Caco-2 (cell line): ENCODE data around the gene YIF1B. TPM values are rescaled to one million over a fixed set of nuclear protein-coding genes. Genes with fewer than 3 reads are reported as not detected.
A peak's percentile ranks its signal among the peaks of the same experiment; 100 is the strongest.

ENCODE experiments used
- BruUV-seq: library from RNA; stranded (reverse); fragments of 400-500 nt; replicated peaks from 2 replicates; lab custom pipeline; 2021; lab: Mats Ljungman, UMichigan
- CTCF ChIA-PET: fragments of 300-600 bp; sonication (Branson Sonifier 250); formaldehyde crosslinking; loops from one replicate; lab custom pipeline; 2022; ENCODE audit warnings: antibody characterized with exemption; lab: Charles Lee
- POLR2A ChIA-PET: fragments of 300-600 bp; sonication (Branson Sonifier 250); formaldehyde crosslinking; loops from one replicate; lab custom pipeline; 2022; ENCODE audit warnings: antibody characterized with exemption; lab: Charles Lee
- DNase-seq, 2 experiments: peaks; one replicate each; pipeline versions ENCODE4 v3.0.0 to v3.0.0-alpha.2; 2020 to 2022
- H3K27me3 ChIP-seq: replicated peaks from 2 replicates; pipeline ENCODE4 v1.6.0; 2011; ENCODE audit warnings: low read length; ENCODE audit not compliant: control insufficient read depth, insufficient read depth
- H3K36me3 ChIP-seq: 2 replicates; pipeline ENCODE4 v1.5.1; 2011; ENCODE audit warnings: low read length; ENCODE audit not compliant: control insufficient read depth, insufficient read depth
- H3K4me1 ChIP-seq: fragments of 250-450 bp; sonication (Bioruptor Pico); 2 replicates; pipeline ENCODE4 v1.5.1; 2020; ENCODE audit warnings: mild to moderate bottlenecking
- H3K4me3 ChIP-seq: 2 replicates; pipeline ENCODE4 v1.5.1; 2011; ENCODE audit warnings: low read depth, mild to moderate bottlenecking, control low read depth, low read length
- H3K9me3 ChIP-seq: fragments of 250-450 bp; sonication (Bioruptor Pico); 2 replicates; pipeline ENCODE4 v1.5.1; 2020; ENCODE audit warnings: mild to moderate bottlenecking, moderate library complexity
- H3K27ac Mint-ChIP-seq: one replicate; pipeline ENCODE4 v1.8.0; 2022; ENCODE audit warnings: mixed read lengths; ENCODE audit not compliant: unreplicated experiment
- H3K27me3 Mint-ChIP-seq: one replicate; pipeline ENCODE4 v1.8.0; 2022; ENCODE audit warnings: mixed read lengths; ENCODE audit not compliant: insufficient read depth, unreplicated experiment
- H3K36me3 Mint-ChIP-seq: one replicate; pipeline ENCODE4 v1.8.0; 2022; ENCODE audit warnings: mild to moderate bottlenecking, mixed read lengths; ENCODE audit not compliant: insufficient read depth, unreplicated experiment
- H3K4me1 Mint-ChIP-seq: one replicate; pipeline ENCODE4 v1.8.0; 2022; ENCODE audit warnings: low read depth, mixed read lengths; ENCODE audit not compliant: unreplicated experiment
- H3K4me3 Mint-ChIP-seq: one replicate; pipeline ENCODE4 v1.8.0; 2022; ENCODE audit warnings: mild to moderate bottlenecking, moderate library complexity, mixed read lengths; ENCODE audit not compliant: unreplicated experiment
- H3K9me3 Mint-ChIP-seq: one replicate; pipeline ENCODE4 v1.8.0; 2022; ENCODE audit warnings: mixed read lengths; ENCODE audit not compliant: unreplicated experiment
- intact Hi-C: fragments of 100-400 bp; cut with micrococcal nuclease; formaldehyde crosslinking; loops from one replicate; pipeline ENCODE4 v1.10.0; 2022; ENCODE audit not compliant: unreplicated experiment
- total RNA-seq: library from RNA; stranded (reverse); gene quantifications from 2 replicates; pipeline ENCODE4 v1.2.3, GENCODE V29; 2022
- TF ChIP-seq, protein P1 (sequence below), 2 experiments: fragments of 200-600 bp in 1 of 2; IDR thresholded peaks; 1 replicate in 1 of 2; 2 replicates in 1 of 2; pipeline versions ENCODE4 v1.5.1 to v1.8.0; 2011 to 2022; ENCODE audit warnings: antibody characterized with exemption in 1 of 2, control low read depth in 1 of 2, inconsistent platforms in 1 of 2, low read depth in 1 of 2, low read length in 1 of 2, mild to moderate bottlenecking in 1 of 2, moderate library complexity in 1 of 2; ENCODE audit not compliant: insufficient read depth in 1 of 2, severe bottlenecking in 1 of 2, unreplicated experiment in 1 of 2

Gene YIF1B
- total RNA-seq, 1 experiment from 2014 or later: 66.7 TPM

DNA sequence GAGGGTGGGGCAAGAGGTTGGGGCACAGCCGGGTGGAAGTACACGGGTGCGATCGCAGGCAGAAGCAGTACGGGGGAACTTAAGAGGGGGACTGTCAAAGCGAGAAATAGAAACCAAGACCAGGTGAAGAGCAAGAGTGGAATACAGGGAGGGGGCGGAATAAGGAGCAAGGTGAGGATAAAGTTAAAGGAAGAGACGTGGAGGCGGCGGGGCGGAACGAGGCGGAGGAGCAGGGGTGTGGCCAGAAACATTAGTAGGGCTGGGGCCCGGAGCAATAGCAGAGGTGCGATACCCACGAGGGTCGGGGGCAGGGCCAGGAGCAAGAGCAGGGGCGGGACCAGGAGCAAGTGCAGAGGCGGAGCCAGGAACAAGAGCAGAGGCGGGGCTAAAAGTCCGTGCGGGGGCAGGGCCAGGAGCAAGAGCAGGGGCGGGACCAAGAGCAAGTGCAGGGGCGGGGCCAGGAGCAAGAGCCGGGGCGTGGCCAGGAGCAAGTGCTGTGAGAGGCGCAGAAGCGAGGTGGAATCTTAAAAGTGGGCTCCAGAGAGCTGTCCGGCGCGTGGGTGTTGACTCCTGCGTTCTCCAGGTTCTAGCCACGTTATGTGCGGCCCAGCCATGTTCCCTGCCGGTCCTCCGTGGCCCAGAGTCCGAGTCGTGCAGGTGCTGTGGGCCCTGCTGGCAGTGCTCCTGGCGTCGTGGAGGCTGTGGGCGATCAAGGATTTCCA is 21.1 kb upstream of the YIF1B start:
- CTCF ChIA-PET: interaction anchor here (0.9 to 1.2 kb wide), 4 partner anchors 17 to 66 kb away, joined by 3 to 9 read pairs (median 5); partner anchors contain the start of genes FAM98C, KCNK6 and PSMD8
- Mint-ChIP-seq H3K36me3 (peaks cover 15% of the 10 kb centered on the region), H3K4me3 (peak overlapping the region; percentile 93), H3K27me3 (no peaks in the 10 kb centered on the region), H3K9me3 (no peaks in the 10 kb centered on the region), H3K4me1 (peaks cover 7% of the 10 kb centered on the region), H3K27ac (peak overlapping the region; percentile 73)
- Histone ChIP-seq H3K4me3 (peak overlapping the region; percentile 93), H3K4me1 (peaks cover 21% of the 10 kb centered on the region), H3K9me3 (no peaks in the 10 kb centered on the region), H3K27me3 (no peaks in the 10 kb centered on the region), H3K36me3 (no peaks in the 10 kb centered on the region)
- POLR2A ChIA-PET: interaction anchor here (0.6 to 2.1 kb wide), 3 partner anchors 38 to 73 kb away, joined by 6 to 7 read pairs (median 7); partner anchors contain the start of genes PSMD8 and SPINT2
- TF ChIP-seq, protein P1, sequence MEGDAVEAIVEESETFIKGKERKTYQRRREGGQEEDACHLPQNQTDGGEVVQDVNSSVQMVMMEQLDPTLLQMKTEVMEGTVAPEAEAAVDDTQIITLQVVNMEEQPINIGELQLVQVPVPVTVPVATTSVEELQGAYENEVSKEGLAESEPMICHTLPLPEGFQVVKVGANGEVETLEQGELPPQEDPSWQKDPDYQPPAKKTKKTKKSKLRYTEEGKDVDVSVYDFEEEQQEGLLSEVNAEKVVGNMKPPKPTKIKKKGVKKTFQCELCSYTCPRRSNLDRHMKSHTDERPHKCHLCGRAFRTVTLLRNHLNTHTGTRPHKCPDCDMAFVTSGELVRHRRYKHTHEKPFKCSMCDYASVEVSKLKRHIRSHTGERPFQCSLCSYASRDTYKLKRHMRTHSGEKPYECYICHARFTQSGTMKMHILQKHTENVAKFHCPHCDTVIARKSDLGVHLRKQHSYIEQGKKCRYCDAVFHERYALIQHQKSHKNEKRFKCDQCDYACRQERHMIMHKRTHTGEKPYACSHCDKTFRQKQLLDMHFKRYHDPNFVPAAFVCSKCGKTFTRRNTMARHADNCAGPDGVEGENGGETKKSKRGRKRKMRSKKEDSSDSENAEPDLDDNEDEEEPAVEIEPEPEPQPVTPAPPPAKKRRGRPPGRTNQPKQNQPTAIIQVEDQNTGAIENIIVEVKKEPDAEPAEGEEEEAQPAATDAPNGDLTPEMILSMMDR (IDR thresholded peaks at IDR 0.05; ENCODE audit: insufficient read depth in 1 of 2, low read depth in 1 of 2, low read length in 1 of 2, severe bottlenecking in 1 of 2, unreplicated experiment in 1 of 2): no peak
- no TSS peak for BruUV-seq
- DNase-seq: peak; percentile 98
- intact Hi-C loops: loop anchor here (1.0 to 2.0 kb wide), 4 partner anchors 26 to 430 kb away; partner anchors contain the start of genes PSMD8, SIPA1L3 and WDR87

DNA sequence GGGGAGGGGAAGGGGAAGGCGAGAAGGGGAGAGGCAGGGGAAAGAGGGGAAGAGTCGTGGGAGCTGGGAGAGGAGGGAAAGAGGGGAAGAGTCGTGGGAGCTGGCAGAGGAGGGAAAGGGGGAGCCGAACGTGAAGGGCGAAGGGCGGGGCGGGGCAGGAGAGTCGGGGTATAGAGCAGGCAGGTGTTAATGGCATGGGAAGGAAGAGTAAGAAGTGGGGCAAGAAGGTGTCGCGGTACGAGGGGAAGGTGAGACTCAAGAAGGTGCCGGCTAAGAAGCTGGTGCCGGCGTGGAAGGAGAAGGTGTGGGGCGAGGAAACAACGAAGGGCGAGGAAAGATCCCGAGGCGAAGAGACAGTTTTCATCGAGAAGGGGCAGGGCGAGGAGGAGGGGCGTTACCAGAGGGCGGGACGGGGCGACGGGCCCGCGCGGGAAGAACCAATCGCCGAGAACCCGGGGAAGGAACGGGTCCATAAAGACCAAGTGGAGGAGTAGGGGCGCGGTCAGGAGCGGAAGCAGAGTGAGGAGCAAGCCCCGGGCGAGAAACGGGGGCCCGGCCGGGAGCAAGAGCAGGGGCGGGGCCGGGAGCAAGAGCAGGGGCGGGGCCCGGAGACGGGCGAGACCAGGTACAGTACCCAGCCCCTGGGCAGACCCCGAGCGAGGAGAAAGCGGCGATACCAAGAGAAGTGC is 20.3 kb upstream of the YIF1B start:
- H3K4me3 ChIP-seq: peak overlapping the region; percentile 93
- peaks cover 7% of the 10 kb centered on the region for H3K4me1 Mint-ChIP-seq

More for the DNA sequence above, 20.3 kb upstream of the YIF1B start:
- H3K9me3 ChIP-seq: no peaks in the 10 kb centered on the region
- Mint-ChIP-seq H3K27me3 (no peaks in the 10 kb centered on the region), H3K36me3 (peaks cover 15% of the 10 kb centered on the region), H3K4me3 (peak overlapping the region; percentile 93), H3K9me3 (no peaks in the 10 kb centered on the region), H3K27ac (peak overlapping the region; percentile 73)
- no peaks in the 10 kb centered on the region for H3K27me3 ChIP-seq
- intact Hi-C loops: loop anchor here (1.0 to 2.0 kb wide), 9 partner anchors 20 to 438 kb away; partner anchors contain the start of genes PSMD8, SIPA1L3, SPINT2 and WDR87
- CTCF ChIA-PET: interaction anchor here (0.5 to 1.5 kb wide), 10 partner anchors 17 to 259 kb away, joined by 3 to 10 read pairs (median 6); partner anchors contain the start of genes FAM98C, KCNK6, PSMD8 and SPINT2
- BruUV-seq: no TSS peak
- peak; percentile 98 to 99 for DNase-seq
- TF ChIP-seq, protein P1 (IDR thresholded peaks at IDR 0.05; ENCODE audit: insufficient read depth in 1 of 2, low read depth in 1 of 2, low read length in 1 of 2, severe bottlenecking in 1 of 2, unreplicated experiment in 1 of 2): no peak
- peaks cover 21% of the 10 kb centered on the region for H3K4me1 ChIP-seq
- POLR2A ChIA-PET: interaction anchor here (0.6 to 2.1 kb wide), 5 partner anchors 19 to 90 kb away, joined by 3 to 7 read pairs (median 7); partner anchors contain the start of genes PSMD8 and SPINT2
- no peaks in the 10 kb centered on the region for H3K36me3 ChIP-seq
